Trophoblast cell (in vitro differentiated cells and primary cell): ENCODE data around the gene C1orf216.

ENCODE experiments used
- DNase-seq, 2 donors: peaks; one replicate each; pipeline ENCODE4 v3.0.0-alpha.2; 2016
- H2AFZ ChIP-seq: 2 replicates; pipeline ENCODE4 v1.6.1; 2013; ENCODE audit warnings: low read length, moderate library complexity, mild to moderate bottlenecking; ENCODE audit not compliant: insufficient read depth, poor library complexity
- H2AK5ac ChIP-seq: 2 replicates; pipeline ENCODE4 v1.6.1; 2013; ENCODE audit warnings: mild to moderate bottlenecking, low read length
- H2BK120ac ChIP-seq: 2 replicates; pipeline ENCODE4 v1.6.1; 2013; ENCODE audit warnings: low read length, mild to moderate bottlenecking, moderate library complexity; ENCODE audit not compliant: insufficient read depth, poor library complexity
- H2BK12ac ChIP-seq: 2 replicates; pipeline ENCODE4 v1.6.1; 2013; ENCODE audit warnings: mild to moderate bottlenecking, low read length, moderate library complexity
- H2BK5ac ChIP-seq: 2 replicates; pipeline ENCODE4 v1.6.1; 2013; ENCODE audit warnings: low read length, low read depth, moderate library complexity, mild to moderate bottlenecking; ENCODE audit not compliant: poor library complexity
- H3K14ac ChIP-seq: 2 replicates; pipeline ENCODE4 v1.6.1; 2013; ENCODE audit warnings: mild to moderate bottlenecking, low read length
- H3K18ac ChIP-seq: 2 replicates; pipeline ENCODE4 v1.6.1; 2013; ENCODE audit warnings: mild to moderate bottlenecking, low read length
- H3K23ac ChIP-seq: 2 replicates; pipeline ENCODE4 v1.6.1; 2013; ENCODE audit warnings: low read length
- H3K27ac ChIP-seq: 2 replicates; pipeline ENCODE4 v1.5.1; 2013; ENCODE audit warnings: low read depth, mild to moderate bottlenecking, inconsistent platforms, low read length, moderate library complexity
- H3K27me3 ChIP-seq: 2 replicates; pipeline ENCODE4 v1.6.1; 2013; ENCODE audit warnings: inconsistent platforms, mild to moderate bottlenecking, low read length, moderate library complexity; ENCODE audit not compliant: insufficient read depth
- H3K36me3 ChIP-seq, 2 experiments: 1 replicate in 1 of 2; 2 replicates in 1 of 2; pipeline ENCODE4 v1.6.1; 2013; ENCODE audit warnings: low read length in 2 of 2, mild to moderate bottlenecking in 2 of 2, moderate library complexity in 1 of 2; ENCODE audit not compliant: insufficient read depth in 2 of 2, control insufficient read depth in 1 of 2
- H3K4ac ChIP-seq: 2 replicates; pipeline ENCODE4 v1.6.1; 2013; ENCODE audit warnings: low read depth, mild to moderate bottlenecking, low read length, moderate library complexity
- H3K4me1 ChIP-seq, 2 experiments: 1 replicate in 1 of 2; 2 replicates in 1 of 2; pipeline ENCODE4 v1.6.1; 2013; ENCODE audit warnings: low read length in 2 of 2, mild to moderate bottlenecking in 2 of 2, moderate library complexity in 1 of 2; ENCODE audit not compliant: insufficient read depth in 2 of 2, control insufficient read depth in 1 of 2
- H3K4me2 ChIP-seq: 2 replicates; pipeline ENCODE4 v1.6.1; 2013; ENCODE audit warnings: inconsistent platforms, mild to moderate bottlenecking, low read length, moderate library complexity
- H3K4me3 ChIP-seq: 2 replicates; pipeline ENCODE4 v1.5.1; 2013; ENCODE audit warnings: mild to moderate bottlenecking, low read depth, low read length, inconsistent platforms
- H3K79me1 ChIP-seq: one replicate; pipeline ENCODE4 v1.6.1; 2013; ENCODE audit warnings: low read length
- H3K79me2 ChIP-seq: 2 replicates; pipeline ENCODE4 v1.6.1; 2013; ENCODE audit warnings: low read length, mild to moderate bottlenecking; ENCODE audit not compliant: control insufficient read depth, insufficient read depth, poor library complexity
- H3K9ac ChIP-seq: 2 replicates; pipeline ENCODE4 v1.6.1; 2013; ENCODE audit warnings: mild to moderate bottlenecking, low read length
- H3K9me3 ChIP-seq: 2 replicates; pipeline ENCODE4 v1.6.1; 2013; ENCODE audit warnings: low read depth, mild to moderate bottlenecking, control low read depth, inconsistent platforms, low read length; ENCODE audit not compliant: insufficient read depth
- H4K12ac ChIP-seq: 2 replicates; pipeline ENCODE4 v1.6.1; 2013; ENCODE audit warnings: low read depth, mild to moderate bottlenecking, low read length, moderate library complexity
- H4K8ac ChIP-seq: 2 replicates; pipeline ENCODE4 v1.6.1; 2013; ENCODE audit warnings: low read depth, mild to moderate bottlenecking, low read length, moderate library complexity
- H4K91ac ChIP-seq: one replicate; pipeline ENCODE4 v1.6.1; 2013; ENCODE audit warnings: low read depth, mild to moderate bottlenecking, low read length, moderate library complexity
- WGBS: extraction: QIAGEN DNeasy Blood & Tissue Kit; methylation state at CpG from one replicate; pipeline ENCODE4 v1.1.7; 2013; ENCODE audit warnings: missing lambda C conversion rate; ENCODE audit not compliant: insufficient read length, insufficient coverage; ENCODE audit errors: extremely low coverage; 5-methylcytosine and 5-hydroxymethylcytosine counted together

C1orf216 gene

GRCh38 chr1:35668506-35668905, 50.2 kb downstream of the C1orf216 start:
- H3K9me3 ChIP-seq = no peaks in the 10 kb centered on the region
- no peak overlapping the region for H3K23ac ChIP-seq
- no peak overlapping the region for H2BK120ac ChIP-seq
- H3K79me2 ChIP-seq = no peaks in the 10 kb centered on the region
- no peak overlapping the region for H4K8ac ChIP-seq
- no peak overlapping the region for H3K14ac ChIP-seq
- H3K18ac ChIP-seq = no peak overlapping the region
- no peak overlapping the region for H2AK5ac ChIP-seq
- H4K12ac ChIP-seq = no peak overlapping the region
- H3K4me3 ChIP-seq = no peak overlapping the region
- no peaks in the 10 kb centered on the region for H3K36me3 ChIP-seq
- WGBS = no CpG with 5 or more reads among the region's 5 CpGs
- no peak overlapping the region for H3K4ac ChIP-seq
- DNase-seq = no peak
- no peaks in the 10 kb centered on the region for H3K27me3 ChIP-seq
- no peaks in the 10 kb centered on the region for H3K79me1 ChIP-seq
- no peak overlapping the region for H2BK5ac ChIP-seq
- H3K9ac ChIP-seq = no peak overlapping the region
- H2BK12ac ChIP-seq = no peak overlapping the region
- H2AFZ ChIP-seq = no peak overlapping the region
- H3K4me1 ChIP-seq = no peaks in the 10 kb centered on the region
- no peak overlapping the region for H4K91ac ChIP-seq
- H3K27ac ChIP-seq = no peak overlapping the region
- H3K4me2 ChIP-seq = no peak overlapping the region

GRCh38 chr1:35666916-35667315, 51.8 kb downstream of the C1orf216 start:
- Histone ChIP-seq H3K4me3 (no peak overlapping the region), H2BK5ac (no peak overlapping the region), H3K14ac (no peak overlapping the region), H3K27ac (no peak overlapping the region), H3K79me1 (no peaks in the 10 kb centered on the region), H2AK5ac (no peak overlapping the region), H4K12ac (no peak overlapping the region), H3K4me2 (no peak overlapping the region), H3K9ac (no peak overlapping the region), H3K23ac (no peak overlapping the region), H4K91ac (no peak overlapping the region), H3K4ac (no peak overlapping the region), H4K8ac (no peak overlapping the region), H3K36me3 (no peaks in the 10 kb centered on the region), H3K4me1 (no peaks in the 10 kb centered on the region), H2BK12ac (no peak overlapping the region), H3K79me2 (no peaks in the 10 kb centered on the region), H3K9me3 (no peaks in the 10 kb centered on the region), H3K18ac (no peak overlapping the region), H2BK120ac (no peak overlapping the region), H2AFZ (no peak overlapping the region), H3K27me3 (no peaks in the 10 kb centered on the region)
- WGBS = no CpG with 5 or more reads among the region's 1 CpG
- DNase-seq = no peak

GRCh38 chr1:35666216-35666615, 52.5 kb downstream of the C1orf216 start:
- Histone ChIP-seq H3K9me3 (no peaks in the 10 kb centered on the region), H3K79me1 (no peaks in the 10 kb centered on the region), H2AK5ac (no peak overlapping the region), H3K79me2 (no peaks in the 10 kb centered on the region), H3K14ac (no peak overlapping the region), H3K4me1 (no peaks in the 10 kb centered on the region), H3K27ac (no peak overlapping the region), H2BK120ac (no peak overlapping the region), H4K91ac (no peak overlapping the region), H4K12ac (no peak overlapping the region), H3K36me3 (no peaks in the 10 kb centered on the region), H2BK5ac (no peak overlapping the region), H2BK12ac (no peak overlapping the region), H3K18ac (no peak overlapping the region), H3K4me2 (no peak overlapping the region), H4K8ac (no peak overlapping the region), H2AFZ (no peak overlapping the region), H3K4me3 (no peak overlapping the region), H3K4ac (no peak overlapping the region), H3K27me3 (no peaks in the 10 kb centered on the region), H3K23ac (no peak overlapping the region), H3K9ac (peak overlapping the region; percentile 27)
- WGBS = no CpG with 5 or more reads among the region's 2 CpGs
- no peak for DNase-seq
